Pericardium fibroblast (primary cell): ENCODE measurements around the gene NTN1. TPM values are rescaled to one million over a fixed set of nuclear protein-coding genes. Genes with fewer than 3 reads are reported as not detected.

ENCODE experiments used
- total RNA-seq: library from RNA; depleted of rRNA; stranded (reverse); fragments of >200 nt; gene quantifications from 2 replicates; pipeline ENCODE4 v1.2.3, GENCODE V29; 2015

Gene NTN1
- total RNA-seq: 0.23 and 0.85 TPM in 2 replicates

GRCh38 chr17:9021158-9021991 is at the start of gene NTN1:
TSS of gene NTN1 (plus strand) at chr17:9021510. CDS start at chr17:9022374, 864 bp downstream.

Other genes starting within 250 kb of the NTN1 start
- gene MFSD6L, start 222.1 kb upstream of the NTN1 start, total RNA-seq: not detected in 2 replicates
- not detected in 2 replicates for gene PIK3R6, start 153.8 kb upstream of the NTN1 start, total RNA-seq
- gene PIK3R5, start 55.8 kb upstream of the NTN1 start, total RNA-seq: not detected in 2 replicates